GM12874 (cell line): Measurements from ENCODE around the gene AUTS2.

Experiments
- TF ChIP-seq, protein P1 (sequence below): IDR thresholded peaks from 2 replicates; pipeline ENCODE4 v1.5.1; 2011; ENCODE audit warnings: low read depth, mild to moderate bottlenecking, control low read depth, low read length, moderate library complexity; ENCODE audit not compliant: insufficient read depth

AUTS2 gene

DNA sequence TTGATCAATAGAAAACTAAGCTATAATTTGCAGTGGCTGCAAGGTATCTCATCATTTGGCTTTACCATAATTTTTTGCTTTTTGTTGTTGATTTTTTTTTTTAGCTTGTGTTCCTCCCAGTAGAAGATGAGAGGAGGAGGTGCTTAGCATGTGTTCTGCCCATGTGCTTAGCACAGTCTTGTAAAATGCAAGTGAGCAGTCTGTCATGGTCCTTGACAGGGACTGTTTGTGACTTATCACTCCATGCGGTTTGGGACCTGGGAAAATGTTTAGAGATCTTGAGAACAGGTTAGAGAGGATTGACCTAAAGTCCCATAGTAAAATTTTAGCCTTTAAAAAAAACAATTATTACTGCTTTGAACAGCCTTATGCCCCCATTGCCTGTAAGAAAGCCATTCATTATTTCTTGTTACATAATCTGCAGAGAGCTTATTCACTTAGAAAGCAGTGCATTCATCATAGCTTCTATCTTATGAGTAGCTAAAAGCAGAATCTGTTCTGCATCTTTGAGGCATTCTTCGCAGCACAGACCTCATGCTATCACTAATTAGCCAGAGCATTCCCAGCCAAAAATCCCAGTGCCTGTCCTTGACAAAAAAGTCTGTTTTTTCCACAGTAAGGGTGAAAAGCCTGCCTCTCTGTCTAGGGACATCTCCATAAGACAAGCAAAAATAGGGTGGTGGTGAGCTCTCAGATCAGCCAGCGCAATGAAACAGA is 784.9 kb downstream of the AUTS2 start:
- TF ChIP-seq, protein P1, sequence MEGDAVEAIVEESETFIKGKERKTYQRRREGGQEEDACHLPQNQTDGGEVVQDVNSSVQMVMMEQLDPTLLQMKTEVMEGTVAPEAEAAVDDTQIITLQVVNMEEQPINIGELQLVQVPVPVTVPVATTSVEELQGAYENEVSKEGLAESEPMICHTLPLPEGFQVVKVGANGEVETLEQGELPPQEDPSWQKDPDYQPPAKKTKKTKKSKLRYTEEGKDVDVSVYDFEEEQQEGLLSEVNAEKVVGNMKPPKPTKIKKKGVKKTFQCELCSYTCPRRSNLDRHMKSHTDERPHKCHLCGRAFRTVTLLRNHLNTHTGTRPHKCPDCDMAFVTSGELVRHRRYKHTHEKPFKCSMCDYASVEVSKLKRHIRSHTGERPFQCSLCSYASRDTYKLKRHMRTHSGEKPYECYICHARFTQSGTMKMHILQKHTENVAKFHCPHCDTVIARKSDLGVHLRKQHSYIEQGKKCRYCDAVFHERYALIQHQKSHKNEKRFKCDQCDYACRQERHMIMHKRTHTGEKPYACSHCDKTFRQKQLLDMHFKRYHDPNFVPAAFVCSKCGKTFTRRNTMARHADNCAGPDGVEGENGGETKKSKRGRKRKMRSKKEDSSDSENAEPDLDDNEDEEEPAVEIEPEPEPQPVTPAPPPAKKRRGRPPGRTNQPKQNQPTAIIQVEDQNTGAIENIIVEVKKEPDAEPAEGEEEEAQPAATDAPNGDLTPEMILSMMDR = no peak

DNA sequence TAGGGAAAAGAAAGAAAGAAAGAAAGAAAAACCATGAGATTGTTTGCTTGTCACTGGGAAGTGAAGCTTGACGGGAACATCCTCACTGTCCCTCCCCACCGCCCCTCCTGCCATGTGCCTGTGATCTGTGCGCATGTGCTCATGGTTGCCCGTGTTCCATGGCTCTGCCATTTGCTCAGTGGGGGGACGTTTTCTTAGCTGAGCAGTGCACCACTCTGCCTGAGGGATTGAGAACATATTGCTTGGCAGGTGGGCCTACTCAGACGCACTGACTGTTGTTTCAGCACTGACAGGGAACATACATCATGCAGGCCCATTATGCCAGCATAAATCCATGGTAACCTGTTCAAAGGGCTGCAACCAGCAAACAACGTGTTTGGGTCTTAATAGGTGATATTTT is 785.7 kb downstream of the AUTS2 start:
- TF ChIP-seq, protein P1 = no peak

DNA sequence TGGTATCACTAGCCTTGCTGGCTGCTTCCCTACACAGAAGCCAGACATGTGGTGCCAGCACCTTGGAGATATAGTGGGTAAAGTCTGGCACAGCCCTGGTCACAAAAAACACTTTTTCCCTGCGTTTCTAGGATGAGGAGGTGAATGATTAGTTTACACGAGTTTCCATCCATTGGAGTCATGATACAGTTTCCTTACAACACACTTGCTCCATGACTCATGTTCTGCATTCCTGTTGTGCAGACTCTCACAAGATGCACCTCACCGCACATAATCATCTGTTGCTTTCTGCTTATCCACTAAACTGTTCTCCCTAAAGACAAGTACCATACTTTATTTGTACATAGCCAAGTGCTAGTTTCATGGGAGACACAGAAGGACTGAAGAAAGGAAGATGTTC is 786.6 kb downstream of the AUTS2 start:
- TF ChIP-seq, protein P1 = no peak

DNA sequence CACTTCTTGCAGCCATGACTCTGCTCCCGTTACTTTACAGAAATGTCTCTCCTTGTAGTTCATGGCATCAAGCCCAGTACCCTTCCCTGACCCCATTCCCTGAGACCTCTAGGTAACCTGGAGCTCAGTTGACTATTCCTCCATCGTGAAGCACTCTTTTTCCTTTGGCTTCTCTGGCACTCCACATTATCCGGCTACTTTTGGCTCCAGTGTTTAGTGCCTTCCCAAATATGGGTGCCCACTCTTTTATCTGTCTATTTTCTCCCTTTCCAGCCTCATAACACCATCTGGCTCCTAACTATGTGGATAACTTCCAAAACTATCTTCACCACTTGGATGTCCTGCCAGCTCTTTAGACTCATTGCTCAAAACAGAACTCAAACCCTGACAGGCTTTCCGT is 788.9 kb downstream of the AUTS2 start:
- TF ChIP-seq, protein P1 = no peak

DNA sequence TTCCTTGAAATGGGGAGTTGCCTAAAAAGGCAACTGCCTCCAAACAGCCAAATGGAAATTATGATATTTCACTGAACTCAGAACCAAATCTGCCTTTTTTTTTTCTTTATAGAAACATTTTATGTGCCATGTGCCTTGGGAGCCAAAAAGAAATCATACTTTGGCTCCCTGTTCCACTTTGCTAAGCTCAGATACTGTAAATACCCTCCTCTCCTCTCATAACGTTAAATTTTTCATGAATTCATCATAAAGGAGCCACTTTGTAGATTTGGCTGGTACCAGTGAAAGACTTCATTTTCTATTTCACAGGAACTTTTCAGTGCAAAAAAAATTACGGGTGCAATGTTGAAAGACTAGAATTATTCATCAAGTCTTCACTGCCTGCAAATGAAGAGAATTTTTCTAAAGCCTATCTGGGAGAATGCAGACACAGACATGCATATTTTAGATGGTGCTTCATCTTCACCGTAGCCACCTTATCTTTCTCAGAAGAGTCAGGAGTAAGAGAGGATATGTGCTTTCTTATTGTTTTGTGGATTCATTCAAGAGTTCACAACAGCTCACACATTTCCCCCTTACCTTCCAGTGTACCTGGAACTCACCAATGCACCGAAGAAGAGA is 791.4 kb downstream of the AUTS2 start:
- TF ChIP-seq, protein P1 = no peak

DNA sequence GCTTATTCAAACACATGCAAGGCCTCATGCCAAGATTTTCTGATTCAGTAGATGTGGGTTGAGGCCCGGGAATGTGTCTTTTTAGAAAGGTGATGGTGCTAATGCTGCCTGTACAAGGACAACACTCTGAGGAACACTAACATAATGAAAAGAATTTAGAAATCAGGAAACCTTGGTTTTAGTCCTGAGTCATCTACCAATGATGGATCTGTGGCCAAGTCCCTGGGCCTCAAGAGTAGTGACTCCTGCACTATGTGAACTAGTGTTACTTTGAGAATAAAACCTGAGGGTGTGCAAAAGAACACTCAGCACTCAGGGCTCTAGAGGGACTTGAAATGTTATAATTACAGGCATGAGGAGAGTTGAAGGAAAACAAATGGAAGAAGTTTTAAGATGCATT is 792.0 kb downstream of the AUTS2 start:
- TF ChIP-seq, protein P1 = no peak

DNA sequence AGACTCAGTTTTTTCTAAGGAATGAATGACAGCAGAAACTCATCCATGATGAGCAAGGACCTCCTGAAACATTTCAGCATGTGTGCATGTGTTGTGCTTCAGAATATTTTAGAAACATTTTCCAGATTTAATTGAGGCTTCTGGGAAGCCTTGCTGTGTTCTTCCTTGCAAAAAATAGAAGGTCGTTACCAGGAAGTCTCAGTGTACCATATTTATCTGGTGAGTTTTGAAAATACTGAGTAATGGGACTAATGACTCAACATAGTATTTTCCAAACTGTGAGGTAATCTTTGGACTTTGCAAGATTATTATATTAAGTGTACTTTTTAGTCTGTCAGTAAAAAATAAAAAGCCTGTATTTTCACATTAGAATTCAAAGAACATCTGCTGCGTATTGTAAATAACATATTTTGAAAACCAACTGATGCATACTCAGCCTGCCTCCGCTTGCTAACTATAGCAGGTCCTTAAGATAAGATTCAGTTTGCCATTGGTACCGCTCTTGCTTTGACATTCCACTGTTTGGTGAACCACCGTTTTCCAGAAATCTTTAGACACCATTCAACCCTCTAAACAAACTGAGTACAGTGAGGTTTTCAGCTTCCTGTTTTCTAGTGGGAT is 794.1 kb downstream of the AUTS2 start:
- TF ChIP-seq, protein P1 = no peak
